SK-N-SH treated with all-trans-retinoic acid at 6 μM for 48 hours (cell line): ENCODE data around the gene EIF4ENIF1.

Experiments used
- ATAC-seq: fragments of 200-7000 bp; cut with Tn5 transposase; 3 replicates; pipeline ENCODE4 v1.9.1; 2020; ENCODE audit warnings: mild to moderate bottlenecking, moderate library complexity
- ARNTL ChIP-seq: fragments of 450-650 bp; formaldehyde crosslinking; IDR thresholded peaks from 2 replicates; pipeline ENCODE4 v1.5.0; 2020; ENCODE audit warnings: low read depth, mild to moderate bottlenecking, moderate library complexity, borderline replicate concordance
- BACH2 ChIP-seq: fragments of 250-450 bp; sonication (Bioruptor Pico); IDR thresholded peaks from 2 replicates; pipeline ENCODE4 v1.9.0; 2021; ENCODE audit warnings: mild to moderate bottlenecking, borderline replicate concordance
- CSDC2 ChIP-seq: fragments of 250-450 bp; sonication (Bioruptor Pico); IDR thresholded peaks from 2 replicates; pipeline ENCODE4 v1.5.0; 2020; ENCODE audit warnings: mild to moderate bottlenecking, moderate library complexity
- ESRRG ChIP-seq: fragments of 250-450 bp; sonication (Bioruptor Pico); IDR thresholded peaks from 2 replicates; pipeline ENCODE4 v1.6.1; 2021; ENCODE audit warnings: mild to moderate bottlenecking
- GLIS3 ChIP-seq: fragments of 250-450 bp; sonication (Bioruptor Pico); IDR thresholded peaks from 2 replicates; pipeline ENCODE4 v1.5.0; 2020; ENCODE audit warnings: mild to moderate bottlenecking, moderate library complexity
- ISL1 ChIP-seq: fragments of 250-450 bp; sonication (Bioruptor Pico); IDR thresholded peaks from 2 replicates; pipeline ENCODE4 v2.1.2; 2022; ENCODE audit warnings: mild to moderate bottlenecking, moderate library complexity
- OSR1 ChIP-seq: fragments of 250-450 bp; sonication (Bioruptor Pico); IDR thresholded peaks from 2 replicates; pipeline ENCODE4 v1.8.0; 2022; ENCODE audit warnings: moderate library complexity, mild to moderate bottlenecking, inconsistent platforms
- PPARA ChIP-seq: fragments of 250-450 bp; sonication (Bioruptor Pico); IDR thresholded peaks from 2 replicates; pipeline ENCODE4 v1.5.0; 2020; ENCODE audit warnings: mild to moderate bottlenecking, borderline replicate concordance
- RARB ChIP-seq: fragments of 250-450 bp; sonication (Bioruptor Pico); IDR thresholded peaks from 2 replicates; pipeline ENCODE4 v1.8.0; 2021; ENCODE audit warnings: mild to moderate bottlenecking, moderate library complexity
- SNAI2 ChIP-seq: fragments of 250-450 bp; sonication (Bioruptor Pico); IDR thresholded peaks from 2 replicates; pipeline ENCODE4 v1.5.0; 2020; ENCODE audit warnings: mild to moderate bottlenecking, moderate library complexity
- TCF4 ChIP-seq: fragments of 250-450 bp; sonication (Bioruptor Pico); IDR thresholded peaks from 2 replicates; pipeline ENCODE4 v1.8.0; 2021; ENCODE audit warnings: mild to moderate bottlenecking, moderate library complexity, borderline replicate concordance
- TOX ChIP-seq: fragments of 250-450 bp; sonication (Bioruptor Pico); IDR thresholded peaks from 2 replicates; pipeline ENCODE4 v1.8.0; 2021; ENCODE audit warnings: mild to moderate bottlenecking, moderate library complexity, borderline replicate concordance
- ZC3H10 ChIP-seq: fragments of 250-450 bp; sonication (Bioruptor Pico); IDR thresholded peaks from 2 replicates; pipeline ENCODE4 v1.5.1; 2021; ENCODE audit warnings: mild to moderate bottlenecking, moderate library complexity
- ZFP3 ChIP-seq: fragments of 250-450 bp; sonication (Bioruptor Pico); IDR thresholded peaks from 2 replicates; pipeline ENCODE4 v1.5.0; 2020; ENCODE audit warnings: mild to moderate bottlenecking, moderate library complexity
- ZNF565 ChIP-seq: fragments of 450-650 bp; formaldehyde crosslinking; conservative IDR thresholded peaks from 2 replicates; pipeline ENCODE4 v1.5.0; 2020; ENCODE audit warnings: low read depth, mild to moderate bottlenecking, moderate library complexity
- ZNF70 ChIP-seq: fragments of 450-650 bp; formaldehyde crosslinking; IDR thresholded peaks from 2 replicates; pipeline ENCODE4 v1.5.0; 2020; ENCODE audit warnings: mild to moderate bottlenecking, moderate library complexity
- ZNF8 ChIP-seq: fragments of 450-650 bp; formaldehyde crosslinking; IDR thresholded peaks from 2 replicates; pipeline ENCODE4 v1.5.0; 2020; ENCODE audit warnings: mild to moderate bottlenecking, moderate library complexity
- TF ChIP-seq, protein P1 (sequence below): fragments of 250-450 bp; sonication (Bioruptor Pico); IDR thresholded peaks from 2 replicates; pipeline ENCODE4 v1.5.1; 2021; ENCODE audit warnings: mild to moderate bottlenecking, moderate library complexity
- TF ChIP-seq, protein P2 (sequence below): fragments of 250-450 bp; sonication (Bioruptor Pico); IDR thresholded peaks from 2 replicates; pipeline ENCODE4 v1.5.1; 2020; ENCODE audit warnings: low read depth, mild to moderate bottlenecking, moderate library complexity
- TF ChIP-seq, protein P3 (sequence below): fragments of 250-450 bp; sonication (Bioruptor Pico); IDR thresholded peaks from 2 replicates; pipeline ENCODE4 v1.8.0; 2021; ENCODE audit warnings: low read depth, mild to moderate bottlenecking, moderate library complexity, borderline replicate concordance
- TF ChIP-seq, protein P4 (sequence below): fragments of 250-450 bp; sonication (Bioruptor Pico); IDR thresholded peaks from 2 replicates; pipeline ENCODE4 v1.5.0; 2020; ENCODE audit warnings: mild to moderate bottlenecking, moderate library complexity

Gene EIF4ENIF1

DNA sequence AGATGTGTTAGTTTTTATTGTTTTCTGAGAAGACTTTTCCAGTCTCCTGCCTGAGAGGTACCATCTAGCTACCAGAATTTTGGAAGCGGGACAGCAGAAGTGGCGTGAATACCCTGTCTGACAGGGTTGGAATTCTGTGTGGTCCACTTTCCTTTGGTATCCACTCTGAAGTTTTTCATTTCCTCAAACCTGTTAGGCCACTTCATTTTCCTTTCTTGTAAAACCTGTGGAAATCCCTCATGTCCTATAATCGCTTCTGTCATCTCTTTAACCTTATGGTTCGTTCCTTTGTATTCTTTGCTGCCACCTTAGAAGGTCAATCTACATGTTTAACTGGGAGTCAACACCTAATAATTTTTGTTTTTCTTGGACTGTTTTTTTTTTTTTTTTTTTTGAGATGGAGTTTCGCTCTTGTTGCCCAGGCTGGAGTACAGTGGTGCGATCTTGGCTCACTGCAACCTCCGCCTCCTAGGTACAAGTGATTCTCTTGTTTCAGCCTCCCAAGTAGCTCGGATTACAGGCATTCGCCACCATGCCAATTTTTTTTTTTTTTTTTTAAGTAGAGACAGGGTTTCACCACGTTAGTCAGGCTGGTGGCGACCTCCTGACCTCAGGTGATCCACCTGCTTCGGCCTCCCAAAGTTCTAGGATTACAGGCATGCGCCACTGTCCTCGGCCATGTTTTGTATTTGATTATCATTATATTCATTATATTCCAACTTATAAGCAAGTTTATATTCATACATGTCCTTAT lies 13.7 kb upstream of the EIF4ENIF1 start:
- TF ChIP-seq ZNF70 (CRISPR knock-in tag) (no peak), OSR1 (CRISPR knock-in tag) (no peak), TCF4 (no peak), TOX (no peak), ZNF565 (CRISPR knock-in tag) (no peak), SNAI2 (CRISPR knock-in tag) (no peak), ZNF8 (CRISPR knock-in tag) (no peak), RARB (CRISPR knock-in tag) (no peak), BACH2 (CRISPR knock-in tag) (no peak), ISL1 (CRISPR knock-in tag) (no peak), PPARA (no peak), GLIS3 (CRISPR knock-in tag) (no peak), ZC3H10 (no peak)
- TF ChIP-seq, protein P1, sequence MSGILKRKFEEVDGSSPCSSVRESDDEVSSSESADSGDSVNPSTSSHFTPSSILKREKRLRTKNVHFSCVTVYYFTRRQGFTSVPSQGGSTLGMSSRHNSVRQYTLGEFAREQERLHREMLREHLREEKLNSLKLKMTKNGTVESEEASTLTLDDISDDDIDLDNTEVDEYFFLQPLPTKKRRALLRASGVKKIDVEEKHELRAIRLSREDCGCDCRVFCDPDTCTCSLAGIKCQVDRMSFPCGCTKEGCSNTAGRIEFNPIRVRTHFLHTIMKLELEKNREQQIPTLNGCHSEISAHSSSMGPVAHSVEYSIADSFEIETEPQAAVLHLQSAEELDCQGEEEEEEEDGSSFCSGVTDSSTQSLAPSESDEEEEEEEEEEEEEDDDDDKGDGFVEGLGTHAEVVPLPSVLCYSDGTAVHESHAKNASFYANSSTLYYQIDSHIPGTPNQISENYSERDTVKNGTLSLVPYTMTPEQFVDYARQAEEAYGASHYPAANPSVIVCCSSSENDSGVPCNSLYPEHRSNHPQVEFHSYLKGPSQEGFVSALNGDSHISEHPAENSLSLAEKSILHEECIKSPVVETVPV (CRISPR knock-in tag): no peak
- TF ChIP-seq, protein P2, sequence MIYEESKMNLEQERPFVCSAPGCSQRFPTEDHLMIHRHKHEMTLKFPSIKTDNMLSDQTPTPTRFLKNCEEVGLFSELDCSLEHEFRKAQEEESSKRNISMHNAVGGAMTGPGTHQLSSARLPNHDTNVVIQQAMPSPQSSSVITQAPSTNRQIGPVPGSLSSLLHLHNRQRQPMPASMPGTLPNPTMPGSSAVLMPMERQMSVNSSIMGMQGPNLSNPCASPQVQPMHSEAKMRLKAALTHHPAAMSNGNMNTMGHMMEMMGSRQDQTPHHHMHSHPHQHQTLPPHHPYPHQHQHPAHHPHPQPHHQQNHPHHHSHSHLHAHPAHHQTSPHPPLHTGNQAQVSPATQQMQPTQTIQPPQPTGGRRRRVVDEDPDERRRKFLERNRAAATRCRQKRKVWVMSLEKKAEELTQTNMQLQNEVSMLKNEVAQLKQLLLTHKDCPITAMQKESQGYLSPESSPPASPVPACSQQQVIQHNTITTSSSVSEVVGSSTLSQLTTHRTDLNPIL (CRISPR knock-in tag): no peak
- TF ChIP-seq, all 23 proteins: peak for 0
- ATAC-seq: no peak

DNA sequence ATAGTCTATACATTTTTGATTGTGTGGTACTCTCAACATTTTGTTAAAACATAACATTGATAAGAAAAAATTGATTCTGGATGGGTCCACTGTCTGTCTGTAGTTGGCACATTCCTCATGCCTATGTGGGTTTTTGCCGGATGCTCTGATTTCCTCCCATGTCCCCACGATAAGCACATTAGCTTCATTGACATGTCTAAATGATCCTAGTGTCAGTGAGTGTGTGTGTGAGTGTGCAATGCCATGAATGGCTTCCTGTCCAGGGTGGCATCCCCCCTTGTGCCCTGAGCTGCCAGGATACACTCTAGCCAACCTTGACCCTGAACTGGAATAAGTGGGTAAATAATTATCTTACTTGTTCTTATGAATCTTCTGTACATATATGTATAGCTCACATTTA lies 12.1 kb upstream of the EIF4ENIF1 start:
- ATAC-seq: no peak
- TF ChIP-seq TOX (no peak), ZNF565 (CRISPR knock-in tag) (no peak), PPARA (no peak), ZC3H10 (no peak), ZFP3 (no peak), ESRRG (CRISPR knock-in tag) (no peak), GLIS3 (CRISPR knock-in tag) (no peak), ZNF8 (CRISPR knock-in tag) (no peak), RARB (CRISPR knock-in tag) (no peak)
- TF ChIP-seq, protein P2 (CRISPR knock-in tag): no peak
- TF ChIP-seq, protein P1 (CRISPR knock-in tag): no peak
- TF ChIP-seq, protein P3, sequence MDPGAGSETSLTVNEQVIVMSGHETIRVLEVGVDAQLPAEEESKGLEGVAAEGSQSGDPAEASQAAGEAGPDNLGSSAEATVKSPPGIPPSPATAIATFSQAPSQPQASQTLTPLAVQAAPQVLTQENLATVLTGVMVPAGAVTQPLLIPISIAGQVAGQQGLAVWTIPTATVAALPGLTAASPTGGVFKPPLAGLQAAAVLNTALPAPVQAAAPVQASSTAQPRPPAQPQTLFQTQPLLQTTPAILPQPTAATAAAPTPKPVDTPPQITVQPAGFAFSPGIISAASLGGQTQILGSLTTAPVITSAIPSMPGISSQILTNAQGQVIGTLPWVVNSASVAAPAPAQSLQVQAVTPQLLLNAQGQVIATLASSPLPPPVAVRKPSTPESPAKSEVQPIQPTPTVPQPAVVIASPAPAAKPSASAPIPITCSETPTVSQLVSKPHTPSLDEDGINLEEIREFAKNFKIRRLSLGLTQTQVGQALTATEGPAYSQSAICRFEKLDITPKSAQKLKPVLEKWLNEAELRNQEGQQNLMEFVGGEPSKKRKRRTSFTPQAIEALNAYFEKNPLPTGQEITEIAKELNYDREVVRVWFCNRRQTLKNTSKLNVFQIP (CRISPR knock-in tag): no peak
- TF ChIP-seq, all 23 proteins: peak for 0

DNA sequence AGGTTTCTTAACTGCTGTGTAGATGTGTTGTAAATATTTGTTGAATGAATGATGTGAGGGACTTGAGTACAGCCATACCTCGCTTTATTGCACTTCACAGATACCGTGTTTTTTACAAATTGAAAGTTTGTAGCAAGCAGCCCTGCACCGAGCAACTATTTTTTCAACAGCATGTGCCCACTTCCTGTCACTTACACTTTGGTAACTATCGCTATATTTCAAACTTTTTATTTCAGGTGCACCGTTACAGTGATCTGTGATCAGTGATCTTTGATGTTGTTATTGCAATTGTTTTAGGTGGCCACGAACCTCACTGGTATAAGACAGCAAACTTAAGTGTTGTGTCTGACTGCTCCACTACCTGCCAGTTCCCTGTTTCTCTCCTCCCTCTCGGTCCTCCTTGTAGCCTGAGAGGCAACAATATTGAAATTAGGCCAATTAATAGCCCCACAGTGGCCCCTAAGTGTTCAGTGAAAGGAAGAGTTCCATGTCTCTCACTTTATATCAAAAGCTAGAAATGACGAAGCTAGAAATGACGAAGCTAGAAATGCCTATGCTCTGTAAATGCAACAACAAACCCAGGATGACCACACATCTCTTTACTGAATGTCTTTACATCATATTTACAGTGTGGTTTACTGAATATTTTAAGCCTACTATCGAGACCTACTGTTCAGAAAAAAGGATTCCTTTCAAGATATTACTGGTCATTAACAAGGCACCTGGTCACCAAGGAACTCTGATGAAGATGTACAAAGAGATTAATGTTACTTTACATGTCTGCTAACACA lies 7.7 kb upstream of the EIF4ENIF1 start:
- ATAC-seq: no peak
- no peak for TF ChIP-seq SNAI2 (CRISPR knock-in tag)
- TF ChIP-seq PPARA: no peak
- TF ChIP-seq ZC3H10: no peak
- no peak for TF ChIP-seq BACH2 (CRISPR knock-in tag)
- TF ChIP-seq, protein P2 (CRISPR knock-in tag): no peak
- no peak for TF ChIP-seq ARNTL (CRISPR knock-in tag)
- TF ChIP-seq ZFP3: no peak
- TF ChIP-seq ESRRG (CRISPR knock-in tag): no peak
- no peak for TF ChIP-seq RARB (CRISPR knock-in tag)
- TF ChIP-seq, protein P4, sequence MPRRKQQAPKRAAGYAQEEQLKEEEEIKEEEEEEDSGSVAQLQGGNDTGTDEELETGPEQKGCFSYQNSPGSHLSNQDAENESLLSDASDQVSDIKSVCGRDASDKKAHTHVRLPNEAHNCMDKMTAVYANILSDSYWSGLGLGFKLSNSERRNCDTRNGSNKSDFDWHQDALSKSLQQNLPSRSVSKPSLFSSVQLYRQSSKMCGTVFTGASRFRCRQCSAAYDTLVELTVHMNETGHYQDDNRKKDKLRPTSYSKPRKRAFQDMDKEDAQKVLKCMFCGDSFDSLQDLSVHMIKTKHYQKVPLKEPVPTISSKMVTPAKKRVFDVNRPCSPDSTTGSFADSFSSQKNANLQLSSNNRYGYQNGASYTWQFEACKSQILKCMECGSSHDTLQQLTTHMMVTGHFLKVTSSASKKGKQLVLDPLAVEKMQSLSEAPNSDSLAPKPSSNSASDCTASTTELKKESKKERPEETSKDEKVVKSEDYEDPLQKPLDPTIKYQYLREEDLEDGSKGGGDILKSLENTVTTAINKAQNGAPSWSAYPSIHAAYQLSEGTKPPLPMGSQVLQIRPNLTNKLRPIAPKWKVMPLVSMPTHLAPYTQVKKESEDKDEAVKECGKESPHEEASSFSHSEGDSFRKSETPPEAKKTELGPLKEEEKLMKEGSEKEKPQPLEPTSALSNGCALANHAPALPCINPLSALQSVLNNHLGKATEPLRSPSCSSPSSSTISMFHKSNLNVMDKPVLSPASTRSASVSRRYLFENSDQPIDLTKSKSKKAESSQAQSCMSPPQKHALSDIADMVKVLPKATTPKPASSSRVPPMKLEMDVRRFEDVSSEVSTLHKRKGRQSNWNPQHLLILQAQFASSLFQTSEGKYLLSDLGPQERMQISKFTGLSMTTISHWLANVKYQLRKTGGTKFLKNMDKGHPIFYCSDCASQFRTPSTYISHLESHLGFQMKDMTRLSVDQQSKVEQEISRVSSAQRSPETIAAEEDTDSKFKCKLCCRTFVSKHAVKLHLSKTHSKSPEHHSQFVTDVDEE: no peak
- TF ChIP-seq TOX: no peak
- no peak for TF ChIP-seq CSDC2
